ENCODE results near the gene MCAT. TPM values are rescaled to one million over a fixed set of nuclear protein-coding genes. Genes with fewer than 3 reads are reported as not detected.

MCAT gene
- total RNA-seq (ENCODE audit: low replicate concordance) = 9.5 and 10.2 TPM in 2 replicates

GRCh38 chr22:43142880-43143562, at the start of gene MCAT:
Gene MCAT (minus strand): TSS chr22:43143398. CDS start chr22:43143348, 50 bp downstream.

GRCh38 chr22:43186272-43187170, 43.3 kb upstream of the MCAT start, which contains the start of gene TTLL12:
Gene TTLL12 (minus strand): TSS chr22:43187134. CDS start chr22:43187069, 65 bp downstream.

GRCh38 chr22:43151251-43152002, 8.2 kb upstream of the MCAT start, which contains the start of gene TSPO:
Gene TSPO (plus strand): TSS chr22:43151559. CDS start chr22:43159239, 7,680 bp downstream.

GRCh38 chr22:43110444-43110926, 32.7 kb downstream of the MCAT start, which contains the start of gene BIK:
Gene BIK (plus strand): TSS chr22:43110750. CDS start chr22:43124023, 13,273 bp downstream.

GRCh38 chr22:43088984-43089717, 54.0 kb downstream of the MCAT start, which contains the start of gene TTLL1:
Gene TTLL1 (minus strand): TSS chr22:43089391. CDS start chr22:43075586, 13,805 bp downstream.

Other genes with a start within 250 kb of the MCAT start
- 40.8 and 67.9 TPM in 2 replicates for gene PACSIN2, start 128.2 kb downstream of the MCAT start, total RNA-seq (ENCODE audit: low replicate concordance)
- 16.8 and 33.9 TPM in 2 replicates for gene TTLL1, start 54.0 kb downstream of the MCAT start, total RNA-seq (ENCODE audit: low replicate concordance)
- gene BIK, start 32.6 kb downstream of the MCAT start, total RNA-seq (ENCODE audit: low replicate concordance) = not detected in 2 replicates
- gene TSPO, start 8.2 kb upstream of the MCAT start, total RNA-seq (ENCODE audit: low replicate concordance) = 76.8 and 416 TPM in 2 replicates
- 16.4 and 16.7 TPM in 2 replicates for gene TTLL12, start 43.7 kb upstream of the MCAT start, total RNA-seq (ENCODE audit: low replicate concordance)
- not detected in 2 replicates for gene SCUBE1, start 200.0 kb upstream of the MCAT start, total RNA-seq (ENCODE audit: low replicate concordance)

Measured in smooth muscle cell of the coronary artery (primary cell).